Measurements from ENCODE around the gene PRDM10. TPM values are rescaled to one million over a fixed set of nuclear protein-coding genes. Genes with fewer than 3 reads are reported as not detected.
A peak's percentile ranks its signal among the peaks of the same experiment; 100 is the strongest.
"Not testable (repeated sequence)": the region's sequence is repeated elsewhere in the genome, so short reads cannot be mapped to it uniquely, and the experiment has no call there.

The PRDM10 gene
- polyA plus RNA-seq, 12 donors: 4.6 to 11.7 (median 7.4) TPM; not detected in 1

DNA sequence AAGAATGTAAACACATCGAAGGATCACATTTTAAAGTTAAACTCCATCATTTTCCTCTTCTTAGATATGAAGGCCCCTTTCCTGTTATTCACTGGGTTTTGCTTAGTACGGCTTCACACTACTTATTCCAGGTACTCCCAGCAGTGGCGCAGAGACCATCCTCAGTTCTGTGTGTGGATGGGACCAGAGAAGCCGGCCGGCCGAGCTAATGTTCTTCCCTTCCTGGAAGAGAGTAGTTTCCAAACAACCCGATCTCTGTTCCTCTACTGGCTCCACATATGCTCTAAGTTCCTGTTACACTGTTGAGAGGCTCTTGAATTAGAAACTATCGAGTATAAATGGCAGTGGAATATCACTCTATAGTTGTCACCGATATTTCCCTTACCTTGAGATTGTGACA is 106.6 kb downstream of the PRDM10 start:
- DNase-seq: no peak

DNA sequence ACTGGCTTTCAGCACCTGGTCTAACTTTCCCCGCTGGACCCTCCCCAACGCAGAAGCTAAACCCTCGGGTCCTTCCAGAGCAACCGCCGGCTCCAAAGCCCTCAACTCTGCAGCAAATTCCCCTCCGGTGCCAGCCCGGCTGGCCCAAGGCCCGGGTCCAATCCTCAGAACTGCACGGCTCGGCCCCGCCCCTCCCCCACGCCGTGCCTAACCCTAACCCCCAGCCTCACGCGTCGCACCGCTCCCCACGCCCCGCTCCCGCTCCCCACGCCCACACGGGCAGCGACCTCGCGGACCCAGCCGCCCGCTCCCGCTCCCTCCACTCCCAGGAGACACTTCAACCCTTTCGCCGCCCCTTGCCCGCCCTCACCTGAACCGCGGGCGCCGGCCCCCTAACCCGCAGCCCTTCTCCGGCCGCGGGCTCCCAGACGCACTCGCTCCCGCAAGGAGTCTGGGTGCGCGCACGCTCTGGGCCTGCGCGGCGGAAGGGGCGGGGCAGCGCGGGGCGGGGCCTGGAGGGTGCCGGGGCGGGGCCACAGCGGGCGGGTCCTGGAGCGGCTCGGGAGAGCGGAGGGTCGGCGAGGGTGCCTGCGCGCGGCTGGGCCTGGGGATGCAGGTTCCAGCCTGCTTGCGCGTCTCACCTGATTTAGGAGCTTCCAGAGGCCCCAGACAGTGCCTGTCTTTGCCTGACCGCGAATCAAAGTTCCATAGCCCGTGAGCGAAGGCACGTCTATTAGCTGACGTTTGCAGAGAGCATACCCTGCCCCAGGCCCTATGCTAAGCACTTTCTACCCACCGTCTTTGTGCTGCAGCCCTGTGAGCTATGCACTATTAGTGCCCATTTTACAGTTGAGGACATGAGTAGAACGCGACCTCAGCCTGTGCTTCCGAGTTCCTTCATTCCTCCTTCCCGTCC is 107.3 kb downstream of the PRDM10 start, which contains the start of gene NFRKB:
Gene NFRKB, minus strand, starts transcription at position 453 of the 916 bp plus-strand sequence. CDS start 2,729 bp downstream, outside the sequence.
- peak; percentile 77 for DNase-seq

DNA sequence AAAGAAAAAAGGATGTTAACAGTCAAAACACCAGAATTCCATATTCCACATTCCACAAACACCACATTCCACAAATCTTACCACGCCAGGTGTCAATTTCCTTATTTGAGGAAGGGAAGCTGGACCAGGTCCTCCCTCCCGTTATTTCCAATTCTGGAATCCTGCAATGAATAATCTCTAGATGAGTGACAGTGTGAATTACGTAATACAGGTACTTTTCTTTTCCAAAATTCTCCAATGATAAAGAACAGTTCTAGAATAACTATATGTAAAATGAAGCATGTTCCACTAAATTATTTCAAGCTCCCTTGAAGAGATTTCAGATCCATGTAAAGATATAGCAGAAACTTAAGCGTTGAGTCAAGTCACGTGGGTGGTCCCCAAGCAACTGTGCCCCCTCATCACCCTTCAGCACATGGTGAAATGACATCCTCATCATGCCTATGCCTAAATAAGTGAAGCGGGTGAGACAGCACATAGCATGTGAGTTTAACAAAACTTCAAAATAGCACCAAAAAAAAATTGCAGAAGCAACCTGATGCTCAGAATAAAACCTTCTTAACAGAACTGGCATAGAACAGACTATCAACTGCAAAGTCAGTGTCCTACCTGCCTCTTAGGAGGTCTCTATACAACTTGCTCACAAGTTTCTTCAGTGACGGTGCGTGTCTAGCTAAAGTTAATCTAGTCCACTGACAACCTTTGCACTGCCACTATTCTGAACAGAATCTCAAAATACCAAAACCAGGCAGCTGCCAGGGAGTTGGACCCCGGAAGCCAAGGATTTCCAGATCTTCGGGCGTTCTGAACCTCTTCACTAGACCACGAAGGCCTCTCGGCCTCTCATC is 108.1 kb downstream of the PRDM10 start:
- no peak for DNase-seq

- DNase-seq: no peak
These were observed 114.2 kb downstream of the PRDM10 start for GRCh38 chr11:129888451-129888850.

DNA sequence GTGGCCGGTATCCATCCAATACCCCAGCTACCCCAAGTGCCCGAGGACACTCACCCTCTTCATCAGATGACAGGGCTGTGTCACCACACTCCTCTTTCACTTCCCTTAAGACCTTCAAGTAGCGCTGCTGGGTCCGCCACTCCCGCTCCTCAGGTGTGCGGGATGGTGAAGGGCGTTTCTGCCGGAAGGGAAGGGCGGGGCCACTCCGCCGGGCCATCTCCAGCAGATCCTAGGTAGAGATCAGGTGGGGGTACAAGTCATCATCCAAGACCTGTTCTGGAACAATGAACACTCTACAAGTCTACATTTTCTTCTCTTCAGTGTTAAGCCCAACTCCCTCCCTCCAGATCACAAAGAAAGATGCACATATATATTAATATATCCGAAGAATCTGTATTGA is 117.3 kb downstream of the PRDM10 start:
- no peak for DNase-seq

DNA sequence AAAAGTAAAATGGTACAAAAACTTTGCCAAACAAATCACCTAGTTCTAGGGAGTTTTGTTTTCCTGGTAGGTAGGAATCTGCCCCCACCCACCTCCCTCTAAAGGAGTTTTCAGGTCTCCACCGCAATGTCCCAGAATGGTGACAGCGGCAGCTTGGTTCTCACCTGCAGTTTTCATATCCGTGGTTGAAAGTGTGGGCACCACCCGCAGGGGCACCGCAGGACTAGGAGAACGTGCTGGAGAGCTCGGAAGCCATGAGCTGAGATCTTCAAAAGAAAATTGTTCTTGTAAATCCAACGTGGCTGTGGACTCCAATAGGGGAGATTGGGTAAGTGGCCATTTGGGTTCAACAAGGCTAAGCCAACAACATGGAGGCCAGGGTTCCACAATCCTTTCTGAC is 118.1 kb downstream of the PRDM10 start:
- no peak for DNase-seq

GRCh38 chr11:129881570-129882170 is 121.0 kb downstream of the PRDM10 start:
- no peak for DNase-seq

GRCh38 chr11:129880311-129880710 is 122.3 kb downstream of the PRDM10 start:
- DNase-seq: no peak

- no peak for DNase-seq
These were observed 130.7 kb downstream of the PRDM10 start for GRCh38 chr11:129871914-129872313.

- not testable (repeated sequence) for DNase-seq
These were observed 134.0 kb downstream of the PRDM10 start for GRCh38 chr11:129868626-129869025.

- DNase-seq: no peak
These were observed 136.3 kb downstream of the PRDM10 start for GRCh38 chr11:129866311-129866710.

GRCh38 chr11:129865701-129866100 is 136.9 kb downstream of the PRDM10 start:
- DNase-seq: no peak

GRCh38 chr11:129864811-129865210 is 137.8 kb downstream of the PRDM10 start:
- no peak for DNase-seq

- peak; percentile 16 for DNase-seq
These were observed 140.7 kb downstream of the PRDM10 start for GRCh38 chr11:129861702-129862522.

GRCh38 chr11:129856036-129856435 is 146.6 kb downstream of the PRDM10 start:
- DNase-seq: no peak

- no peak for DNase-seq
These were observed 147.5 kb downstream of the PRDM10 start for GRCh38 chr11:129855086-129855485.

DNA sequence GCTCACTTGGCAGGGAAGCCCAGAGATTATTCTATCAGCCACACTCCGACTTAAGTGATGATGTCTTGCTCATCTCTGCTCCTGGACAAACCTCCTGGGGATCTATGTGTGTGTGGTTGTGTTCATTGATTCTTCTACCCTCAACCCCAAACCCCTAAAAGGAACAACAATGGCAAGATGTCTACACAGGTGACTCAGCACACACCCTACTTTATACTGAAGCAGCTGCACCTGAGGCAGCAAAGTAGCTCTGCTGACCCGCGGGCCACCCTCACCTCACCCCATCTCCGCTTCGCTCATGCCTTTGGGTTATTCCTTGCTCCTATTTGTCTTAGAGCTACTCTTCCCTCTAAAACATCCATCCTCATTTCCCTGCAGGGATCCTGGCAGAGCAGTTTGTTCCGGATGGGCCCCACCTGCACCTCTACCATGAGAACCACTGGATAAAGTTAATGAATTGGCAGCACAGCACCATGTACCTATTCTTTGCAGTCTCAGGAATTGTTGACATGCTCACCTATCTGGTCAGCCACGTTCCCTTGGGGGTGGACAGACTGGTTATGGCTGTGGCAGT is 148.3 kb downstream of the PRDM10 start:
- no peak for DNase-seq

DNA sequence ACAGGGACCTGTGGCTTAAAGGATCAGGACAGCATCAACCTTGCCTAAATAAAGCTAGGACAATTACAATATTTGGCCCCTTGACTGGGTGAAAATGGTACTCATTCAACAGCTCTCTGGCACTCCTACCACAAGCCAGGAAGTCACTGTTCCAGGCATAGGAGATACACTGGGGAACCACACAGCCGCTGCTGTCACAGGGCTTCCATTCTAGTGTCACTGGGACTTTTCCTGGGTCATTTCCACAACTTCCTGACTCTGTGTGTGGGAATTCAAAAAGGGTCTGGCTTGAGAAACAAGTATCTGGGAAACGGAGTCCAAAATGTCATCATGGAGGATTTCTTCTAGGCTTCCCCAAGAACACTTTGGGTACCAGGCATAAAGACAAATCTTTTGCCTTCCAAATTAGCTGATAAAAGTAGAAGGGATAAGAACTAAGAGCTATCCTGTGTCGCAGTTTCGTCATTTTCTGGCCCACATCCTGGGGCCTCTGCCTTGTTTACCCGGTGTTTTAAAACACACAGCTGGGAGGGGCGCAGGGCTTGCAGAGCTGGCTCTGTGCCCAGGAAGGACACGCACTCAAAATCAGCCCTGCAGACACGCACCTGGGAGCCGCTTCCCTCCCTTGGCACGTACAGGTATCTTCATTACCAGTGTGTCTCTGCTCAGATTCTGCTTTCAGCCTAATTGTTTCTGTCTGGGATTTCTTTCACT is 149.0 kb downstream of the PRDM10 start:
- peak; percentile 35 for DNase-seq

DNA sequence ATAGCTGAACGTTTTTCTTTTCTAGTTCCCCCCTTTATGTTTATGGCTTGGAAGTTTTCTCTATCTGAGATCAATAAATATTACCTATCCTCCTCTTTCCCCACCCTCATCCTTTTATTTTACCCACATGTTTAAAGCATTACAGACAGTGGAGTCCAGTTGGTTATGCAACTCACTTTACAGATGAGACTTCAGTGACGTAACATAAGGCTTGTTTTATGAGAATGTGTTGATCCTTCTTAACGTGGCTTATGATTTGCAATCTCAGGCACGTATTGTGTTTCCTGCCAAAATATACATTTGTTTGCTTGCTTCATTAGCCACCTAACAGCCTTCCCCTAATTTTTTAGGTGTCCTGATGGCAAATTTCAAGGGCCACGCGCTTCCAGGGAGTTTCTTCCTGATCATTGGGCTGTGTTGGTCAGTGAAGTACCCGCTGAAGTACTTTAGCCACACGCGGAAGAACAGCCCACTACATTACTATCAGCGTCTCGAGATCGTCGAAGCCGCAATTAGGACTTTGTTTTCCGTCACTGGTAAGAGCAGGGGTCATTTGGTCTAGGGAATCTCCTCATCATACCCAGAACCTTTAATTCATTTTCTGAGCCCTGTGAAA is 150.4 kb downstream of the PRDM10 start:
- no peak for DNase-seq

Measured in muscle of arm (tissue), 12 donors.